ENCODE data around the gene ANGPTL1. TPM values are rescaled to one million over a fixed set of nuclear protein-coding genes. Genes with fewer than 3 reads are reported as not detected.

ANGPTL1 gene
- polyA plus RNA-seq, 2 donors: 3.3 to 17.5 TPM

DNA sequence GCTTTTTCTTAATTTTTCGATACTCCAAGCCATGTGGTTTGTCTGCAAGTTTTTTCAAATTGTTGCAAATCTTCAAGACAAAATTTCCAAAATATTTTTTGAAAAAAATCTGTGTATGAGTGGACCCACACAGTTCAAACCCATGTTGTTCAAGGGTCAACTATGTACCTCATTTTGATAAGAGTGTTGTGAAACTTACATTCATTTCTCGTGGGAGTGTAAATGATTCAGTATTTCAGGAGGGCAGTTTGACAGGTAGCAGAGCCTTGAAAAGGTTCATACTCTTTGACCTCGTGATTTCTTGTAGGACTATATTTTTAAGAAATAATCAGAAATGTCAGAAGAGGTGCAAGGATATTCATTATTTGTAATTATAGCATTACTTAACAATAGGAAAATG is 68.0 kb downstream of the ANGPTL1 start:
- H3K27me3 ChIP-seq (ENCODE audit: control insufficient read depth in 1 of 2, insufficient read depth in 2 of 2, low read length in 2 of 2): no peaks in the 10 kb centered on the region
- no peaks in the 10 kb centered on the region for H3K36me3 ChIP-seq (ENCODE audit: control insufficient read depth in 2 of 2, insufficient read depth in 2 of 2, low read length in 1 of 2)
- H3K27ac ChIP-seq (ENCODE audit: low read depth in 2 of 2, low read length in 1 of 2): no peak overlapping the region
- 87 to 89% methylated on average over 3 of the region's 3 CpGs for WGBS, 2 donors
- H3K4me1 ChIP-seq (ENCODE audit: control insufficient read depth in 2 of 2, insufficient read depth in 2 of 2, low read length in 1 of 2): no peaks in the 10 kb centered on the region
- H3K4me3 ChIP-seq (ENCODE audit: low read depth in 1 of 2, low read length in 2 of 2): no peak overlapping the region
- no peaks in the 10 kb centered on the region for H3K9me3 ChIP-seq (ENCODE audit: control insufficient read depth in 2 of 2, insufficient read depth in 1 of 2, low read depth in 1 of 2, low read length in 1 of 2)

Other genes with a start within 250 kb of the ANGPTL1 start
- 1 to 10 TPM; 7.6 to 8.6 TPM for gene RALGPS2, start 145.8 kb downstream of the ANGPTL1 start, polyA plus RNA-seq
- gene FAM20B, start 154.8 kb upstream of the ANGPTL1 start, polyA plus RNA-seq: 1 to 10 TPM; 6.2 to 9.0 TPM
- gene TOR3A, start 211.0 kb upstream of the ANGPTL1 start, polyA plus RNA-seq: 10 to 100 TPM in 1 of 2 donors, 1 to 10 TPM in 1; 7.7 to 16.9 TPM